Renal cortex interstitium (tissue), 11 donors: Measurements from ENCODE around the gene HLA-F. TPM values are rescaled to one million over a fixed set of nuclear protein-coding genes. Genes with fewer than 3 reads are reported as not detected.

ENCODE experiments used
- DNase-seq, 11 donors: peaks; one replicate each; pipeline ENCODE4 v3.0.0-alpha.2; 2013; ENCODE audit warnings: low read depth in 9 of 11, low spot score in 4 of 11; ENCODE audit errors: extremely low read depth in 1 of 11
- polyA plus RNA-seq, 3 donors: library from polyadenylated mRNA; unstranded; fragments of 120-200 nt; gene quantifications; one replicate each; pipeline ENCODE4 v1.2.1, GENCODE V29; 2013; ENCODE audit not compliant: insufficient read length in 3 of 3

The HLA-F gene
- polyA plus RNA-seq, 3 donors: 3.1 to 11.4 (median 4.9) TPM

GRCh38 chr6:29710281-29710941 is 12.8 kb upstream of the HLA-F start:
- no peak for DNase-seq

GRCh38 chr6:29720863-29721262 is 2.4 kb upstream of the HLA-F start:
- DNase-seq: no peak

- DNase-seq: no peak
Observed at GRCh38 chr6:29723666-29724588, 693 bp downstream of the HLA-F start.

- no peak for DNase-seq
Observed at GRCh38 chr6:29724937-29725869, 2.0 kb downstream of the HLA-F start.

- DNase-seq: no peak
Observed at GRCh38 chr6:29726001-29726400, 2.8 kb downstream of the HLA-F start.

- DNase-seq: no peak
Observed at GRCh38 chr6:29726571-29727194, 3.4 kb downstream of the HLA-F start.

GRCh38 chr6:29727637-29728036 is 4.4 kb downstream of the HLA-F start:
- no peak for DNase-seq

GRCh38 chr6:29728173-29728874 is 5.1 kb downstream of the HLA-F start:
- DNase-seq: no peak

- DNase-seq: no peak
Observed at GRCh38 chr6:29728875-29729270, 5.6 kb downstream of the HLA-F start.

GRCh38 chr6:29729774-29730328 is 6.6 kb downstream of the HLA-F start:
- no peak for DNase-seq

- DNase-seq: no peak
Observed at GRCh38 chr6:29730575-29731126, 7.4 kb downstream of the HLA-F start.

GRCh38 chr6:29731281-29731680 is 8.0 kb downstream of the HLA-F start:
- no peak for DNase-seq

GRCh38 chr6:29733057-29733456 is 9.8 kb downstream of the HLA-F start:
- no peak for DNase-seq

GRCh38 chr6:29734046-29735018 is 11.1 kb downstream of the HLA-F start:
- DNase-seq: no peak

- no peak for DNase-seq
Observed at GRCh38 chr6:29736563-29736962, 13.3 kb downstream of the HLA-F start.

GRCh38 chr6:29737707-29738630 is 14.7 kb downstream of the HLA-F start:
- peak in 2 of 11 donors; percentile 30 to 39 for DNase-seq
